GM23248 (cell line): Measurements from ENCODE around the gene CAMTA1.

Experiments
- EZH2 ChIP-seq: fragments of 200-600 bp; sonication (generic); IDR thresholded peaks from 2 replicates; pipeline ENCODE4 v1.6.1; 2018; ENCODE audit warnings: antibody characterized with exemption, mild to moderate bottlenecking; ENCODE audit not compliant: insufficient read depth, poor library complexity, severe bottlenecking
- EZH2phosphoT487 ChIP-seq: fragments of 200-600 bp; sonication (generic); IDR thresholded peaks from 2 replicates; pipeline ENCODE4 v1.6.1; 2018; ENCODE audit warnings: antibody characterized with exemption, moderate library complexity, mild to moderate bottlenecking, low read depth; ENCODE audit not compliant: insufficient read depth

GRCh38 chr1:7595336-7595735 is 810.1 kb downstream of the CAMTA1 start:
- no peak for TF ChIP-seq EZH2
- TF ChIP-seq EZH2phosphoT487: no peak
